GM10266 (cell line): Measurements from ENCODE around the gene TRPV5.

Experiments used
- DNase-seq: peaks from one replicate; pipeline ENCODE4 v3.0.0; 2012; ENCODE audit errors: extremely low spot score
- TF ChIP-seq, protein P1 (sequence below): IDR thresholded peaks from 2 replicates; pipeline ENCODE4 v1.5.1; 2012; ENCODE audit warnings: mild to moderate bottlenecking, low read depth; ENCODE audit not compliant: control insufficient read depth, insufficient read depth; ENCODE audit errors: missing control alignments

TRPV5 gene

DNA sequence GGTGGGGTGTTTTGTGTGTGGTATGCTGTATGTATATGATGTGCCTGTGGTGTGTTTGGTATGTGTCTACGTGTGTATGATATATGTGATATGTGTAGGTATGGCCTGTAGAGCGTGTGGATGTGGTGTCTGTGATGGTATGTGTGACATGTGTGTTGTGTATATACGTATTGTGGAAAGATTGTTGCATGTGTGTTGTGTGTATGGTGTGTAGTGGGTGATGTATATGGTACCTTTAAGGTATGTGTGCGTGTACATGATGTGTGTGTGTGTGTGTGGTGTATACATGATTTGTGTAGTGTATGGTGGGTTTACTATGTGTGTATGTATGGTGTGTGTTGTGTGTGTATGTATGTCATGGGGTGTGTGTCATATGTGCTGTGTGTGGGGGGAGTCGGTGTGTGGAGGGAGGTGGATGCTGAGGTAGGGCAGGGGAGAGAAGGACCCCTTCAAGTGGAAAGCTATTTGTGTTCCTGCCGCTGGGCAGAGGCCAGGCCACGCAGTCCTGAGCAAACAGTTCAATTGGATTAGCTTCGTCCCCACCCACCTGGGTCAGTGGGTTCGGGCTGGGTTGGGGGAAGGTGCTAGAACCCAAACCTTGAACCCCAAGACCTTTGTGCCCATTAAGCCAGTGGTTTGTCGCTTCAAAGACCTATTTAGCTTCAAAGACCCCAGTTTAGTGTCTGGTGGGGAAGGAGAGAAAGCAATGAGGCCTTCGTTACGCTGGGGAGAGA, 46.1 kb downstream of the TRPV5 start:
- TF ChIP-seq, protein P1, sequence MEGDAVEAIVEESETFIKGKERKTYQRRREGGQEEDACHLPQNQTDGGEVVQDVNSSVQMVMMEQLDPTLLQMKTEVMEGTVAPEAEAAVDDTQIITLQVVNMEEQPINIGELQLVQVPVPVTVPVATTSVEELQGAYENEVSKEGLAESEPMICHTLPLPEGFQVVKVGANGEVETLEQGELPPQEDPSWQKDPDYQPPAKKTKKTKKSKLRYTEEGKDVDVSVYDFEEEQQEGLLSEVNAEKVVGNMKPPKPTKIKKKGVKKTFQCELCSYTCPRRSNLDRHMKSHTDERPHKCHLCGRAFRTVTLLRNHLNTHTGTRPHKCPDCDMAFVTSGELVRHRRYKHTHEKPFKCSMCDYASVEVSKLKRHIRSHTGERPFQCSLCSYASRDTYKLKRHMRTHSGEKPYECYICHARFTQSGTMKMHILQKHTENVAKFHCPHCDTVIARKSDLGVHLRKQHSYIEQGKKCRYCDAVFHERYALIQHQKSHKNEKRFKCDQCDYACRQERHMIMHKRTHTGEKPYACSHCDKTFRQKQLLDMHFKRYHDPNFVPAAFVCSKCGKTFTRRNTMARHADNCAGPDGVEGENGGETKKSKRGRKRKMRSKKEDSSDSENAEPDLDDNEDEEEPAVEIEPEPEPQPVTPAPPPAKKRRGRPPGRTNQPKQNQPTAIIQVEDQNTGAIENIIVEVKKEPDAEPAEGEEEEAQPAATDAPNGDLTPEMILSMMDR: no peak
- DNase-seq: no peak

DNA sequence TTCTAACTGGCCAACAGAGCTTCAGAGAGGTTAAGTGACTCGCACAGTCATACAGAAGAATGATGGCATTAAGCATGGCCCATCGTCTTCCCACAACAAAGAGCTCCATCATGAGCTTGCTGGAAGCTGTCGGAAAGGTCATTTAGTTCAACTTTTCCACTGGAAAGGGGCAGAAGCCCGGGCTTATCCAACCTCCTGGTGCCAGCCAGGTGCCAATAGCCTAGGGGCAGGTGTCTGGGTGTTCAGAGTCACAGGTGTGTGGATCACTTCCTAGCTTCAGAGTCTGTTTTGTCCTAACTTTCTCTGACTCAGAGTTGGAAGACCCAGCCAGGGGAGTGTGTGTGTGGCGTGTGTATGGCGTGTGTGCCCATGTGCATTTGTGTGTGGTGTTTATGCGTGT, 46.7 kb downstream of the TRPV5 start:
- DNase-seq: no peak

DNA sequence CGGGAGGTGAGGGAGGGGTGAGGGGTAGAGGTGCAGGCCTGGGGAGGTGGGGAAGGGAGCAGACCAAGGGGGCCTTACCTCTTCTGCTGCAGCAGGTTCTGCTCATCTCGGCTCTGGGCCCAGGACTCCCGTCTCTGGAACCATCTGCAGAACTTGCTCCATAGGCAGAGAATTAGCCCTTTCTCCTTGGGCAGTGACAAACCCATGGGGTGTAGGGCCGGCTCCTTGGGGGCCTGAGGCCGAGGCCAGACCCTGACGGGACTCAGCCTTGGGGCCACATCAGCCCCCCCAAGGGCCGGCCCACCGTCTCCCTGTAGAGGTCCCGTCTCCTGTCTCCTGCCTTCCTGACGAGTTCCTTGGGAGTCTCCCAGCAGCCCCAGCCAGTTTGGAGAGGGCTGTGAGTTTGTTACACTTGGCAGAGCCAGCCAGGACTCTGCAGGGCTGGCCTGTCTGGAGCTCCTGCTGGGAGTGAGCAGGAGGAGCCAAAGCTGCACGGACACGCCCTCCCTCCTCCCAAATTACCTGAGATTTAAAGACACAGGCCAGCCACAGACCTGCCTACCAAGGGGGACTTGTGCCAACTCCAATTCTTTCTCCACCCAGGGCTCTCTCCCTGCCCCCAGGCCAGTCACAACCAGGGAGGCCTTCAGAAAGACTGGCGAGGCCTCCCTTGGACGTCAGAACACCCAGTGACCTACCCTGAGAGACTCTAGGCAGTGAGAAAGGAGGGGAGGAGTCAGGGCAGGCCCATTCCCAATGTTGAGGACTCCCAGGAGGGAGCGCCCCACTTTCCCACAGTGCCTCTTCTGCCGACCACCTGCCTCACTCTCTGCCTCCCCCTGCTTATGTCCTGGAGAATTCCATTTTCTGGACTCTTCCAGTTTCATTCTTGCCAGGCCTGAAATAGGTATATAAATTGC, 48.0 kb downstream of the TRPV5 start, which contains the start of gene TRPV6:
Gene TRPV6 (minus strand): TSS at position 435 of the 920 bp plus-strand sequence.
- DNase-seq: no peak
- TF ChIP-seq, protein P1: no peak

More for the DNA sequence above, 46.7 kb downstream of the TRPV5 start:
- TF ChIP-seq, protein P1: no peak

DNA sequence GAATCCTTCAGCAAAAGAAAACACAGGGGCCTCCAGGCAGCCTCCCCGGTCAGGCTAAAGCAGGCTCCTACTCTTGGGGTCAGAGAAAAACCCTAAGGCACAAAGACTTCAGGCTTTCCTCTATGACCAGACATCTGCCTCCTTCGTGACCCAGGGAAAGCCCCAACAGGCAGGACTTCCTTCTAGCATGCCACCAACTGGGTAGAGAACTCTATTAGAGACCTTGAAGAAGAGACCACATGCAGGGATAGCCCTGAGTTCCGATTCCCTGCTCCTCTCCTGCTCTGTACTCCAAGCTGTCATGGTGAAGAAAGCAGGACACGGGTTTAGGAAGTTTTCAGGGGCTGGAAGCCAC, 49.3 kb downstream of the TRPV5 start:
- DNase-seq: no peak
- TF ChIP-seq, protein P1: no peak

DNA sequence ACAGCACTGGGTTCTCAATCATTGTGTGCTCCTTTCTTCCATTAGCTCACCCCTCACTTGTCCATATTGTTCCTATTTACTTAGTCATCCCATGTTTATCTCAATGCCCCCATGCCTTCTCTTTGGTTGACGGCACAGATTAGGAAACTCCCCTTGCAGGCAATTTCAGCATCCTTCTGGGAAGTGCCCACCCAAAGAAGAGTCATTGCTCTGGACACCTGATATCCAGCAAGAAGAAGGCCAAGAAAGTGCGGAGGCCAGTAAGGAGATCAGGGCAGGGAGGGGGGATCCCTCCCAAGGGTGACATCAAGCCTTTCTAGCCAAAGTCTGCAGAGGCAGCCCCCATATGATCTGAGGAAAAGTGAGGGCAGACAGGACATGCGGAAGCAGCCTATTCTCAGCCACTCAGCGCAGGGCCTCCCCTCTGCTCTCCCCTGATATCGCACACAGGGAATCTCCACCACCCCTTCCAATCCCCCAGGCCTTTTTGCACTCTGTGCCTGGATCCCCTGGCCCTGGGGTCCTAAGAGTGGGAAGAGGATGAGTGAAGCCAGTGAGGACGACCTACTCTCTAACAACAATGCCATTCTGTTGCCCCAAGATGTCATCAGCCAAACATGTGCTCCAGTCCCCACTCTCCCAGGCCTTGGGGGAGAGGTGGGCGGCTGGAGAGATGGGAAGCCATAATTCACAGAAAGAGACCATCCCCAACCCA, 49.8 kb downstream of the TRPV5 start:
- TF ChIP-seq, protein P1: no peak
- no peak for DNase-seq

DNA sequence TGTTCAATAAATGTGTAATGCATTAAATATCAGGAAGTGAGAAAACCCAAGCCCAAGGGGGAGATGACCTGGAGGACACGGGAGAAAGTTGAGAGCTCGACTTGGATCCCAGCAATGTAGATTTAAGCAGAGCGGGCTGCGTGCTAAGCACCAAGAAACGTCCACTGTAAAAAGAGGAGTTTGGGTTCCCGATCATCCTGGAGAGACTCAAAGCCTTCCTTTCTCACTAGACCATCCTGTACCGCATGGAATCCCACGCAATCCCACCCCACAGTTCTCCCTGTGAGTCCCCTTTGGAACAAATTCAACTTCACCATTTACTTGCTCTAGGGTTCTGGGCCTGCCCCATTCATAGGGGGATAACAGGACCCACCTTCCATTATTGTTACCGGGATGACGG, 50.4 kb downstream of the TRPV5 start:
- TF ChIP-seq, protein P1: no peak

DNA sequence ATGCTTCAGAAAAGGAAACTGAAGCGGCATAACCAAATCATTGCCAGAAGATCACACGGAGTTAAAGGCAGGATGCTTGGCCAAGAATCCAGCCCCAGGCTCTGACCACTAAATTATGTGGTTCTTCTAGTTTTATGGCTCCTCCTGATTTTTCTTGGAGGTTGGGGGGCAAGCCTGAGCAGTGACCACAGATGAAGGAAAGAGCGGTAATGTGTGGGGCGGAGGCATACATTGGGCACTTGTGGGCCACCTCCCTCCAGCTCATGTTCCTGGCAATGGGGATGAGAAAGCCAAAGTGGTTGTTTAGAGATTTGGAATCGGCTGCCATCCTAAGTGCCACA, 51.2 kb downstream of the TRPV5 start:
- TF ChIP-seq, protein P1: no peak
- DNase-seq: no peak

More for the DNA sequence above, 50.4 kb downstream of the TRPV5 start:
- DNase-seq: no peak
